Activated CD4-positive, alpha-beta T cell treated with anti-CD3 and anti-CD28 coated beads for 24 hours (primary cell): Measurements from ENCODE around the gene FKBP1A.

Experiments
- DNase-seq, 2 donors: peaks; one replicate each; pipeline ENCODE4 v3.0.0-alpha.2; 2020; ENCODE audit warnings: low read depth in 2 of 2

FKBP1A gene

DNA sequence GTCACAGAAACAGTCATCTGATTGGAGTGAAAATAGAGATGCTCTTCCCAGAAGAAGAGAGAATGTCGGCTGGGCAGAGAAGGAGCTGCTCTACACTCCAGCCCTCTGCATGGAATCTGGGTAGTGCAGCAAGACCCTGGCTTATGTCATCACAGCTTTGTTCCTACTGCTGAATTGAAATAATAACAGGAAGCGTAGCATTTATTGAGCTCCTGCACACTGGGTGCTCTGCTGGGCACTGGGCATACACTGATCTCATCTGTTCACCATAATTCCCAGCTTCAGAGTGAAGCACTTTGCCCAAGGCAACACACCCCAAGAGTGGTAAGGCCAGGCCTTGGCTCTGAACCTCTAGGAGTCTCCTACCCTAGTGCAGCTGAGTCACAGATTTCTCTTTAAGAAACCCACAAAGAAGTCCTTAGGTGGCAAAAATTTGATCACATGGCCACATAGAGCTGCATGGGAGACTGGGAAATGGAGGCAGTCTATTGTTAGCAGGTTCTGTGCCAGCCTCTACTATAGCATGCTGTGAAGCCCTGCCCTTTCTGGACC lies 60.0 kb downstream of the FKBP1A start:
- no peak for DNase-seq

DNA sequence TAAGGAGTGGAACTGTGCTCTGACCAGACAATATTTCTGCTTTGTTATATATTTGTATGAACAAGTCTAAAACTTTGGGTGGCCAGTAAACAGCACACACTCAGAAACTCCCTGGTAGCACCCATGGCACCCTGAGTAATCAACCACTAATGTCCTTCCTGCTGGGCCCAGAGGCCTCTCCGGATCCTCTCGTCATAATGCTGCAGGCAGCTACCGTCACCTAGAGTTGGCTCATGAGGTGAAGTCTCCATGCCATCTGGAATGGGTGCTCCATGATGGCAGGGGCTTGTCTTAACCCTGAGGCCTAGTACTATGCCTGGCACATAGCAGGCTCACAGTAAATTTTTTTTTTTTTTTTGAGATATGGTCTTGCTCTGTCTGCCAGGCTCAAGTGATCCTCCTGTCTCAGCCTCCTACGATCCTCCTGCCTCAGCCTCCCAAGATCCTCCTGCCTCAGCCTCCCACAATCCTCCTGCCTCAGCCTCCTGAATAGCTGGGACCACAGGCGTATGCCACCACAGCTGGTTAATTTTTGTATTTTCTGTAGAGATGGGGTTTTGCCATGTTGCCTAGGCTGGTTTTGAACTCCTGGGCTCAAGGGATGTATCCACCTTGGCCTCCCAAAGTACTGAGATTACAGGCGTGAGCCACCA lies 60.9 kb downstream of the FKBP1A start:
- DNase-seq, result no peak

DNA sequence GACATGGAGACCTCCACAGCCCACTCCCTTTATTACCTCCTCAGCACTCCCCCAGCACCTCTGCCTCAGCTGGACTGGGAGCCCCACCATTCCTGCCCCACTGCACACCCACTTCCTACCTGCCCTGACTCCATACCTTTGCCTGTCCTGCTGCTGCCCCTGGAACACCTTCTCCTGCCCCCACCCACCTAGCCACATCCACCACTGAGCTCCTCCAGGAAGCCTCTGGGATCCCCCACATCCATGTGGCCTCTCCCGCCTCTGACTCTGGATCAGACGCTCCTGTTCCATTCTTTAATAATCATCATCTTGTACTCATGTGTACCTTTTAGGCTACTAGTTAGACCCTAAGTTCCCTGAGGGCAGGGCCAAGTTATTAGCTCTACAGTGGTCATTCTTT lies 61.8 kb downstream of the FKBP1A start:
- DNase-seq, result no peak

DNA sequence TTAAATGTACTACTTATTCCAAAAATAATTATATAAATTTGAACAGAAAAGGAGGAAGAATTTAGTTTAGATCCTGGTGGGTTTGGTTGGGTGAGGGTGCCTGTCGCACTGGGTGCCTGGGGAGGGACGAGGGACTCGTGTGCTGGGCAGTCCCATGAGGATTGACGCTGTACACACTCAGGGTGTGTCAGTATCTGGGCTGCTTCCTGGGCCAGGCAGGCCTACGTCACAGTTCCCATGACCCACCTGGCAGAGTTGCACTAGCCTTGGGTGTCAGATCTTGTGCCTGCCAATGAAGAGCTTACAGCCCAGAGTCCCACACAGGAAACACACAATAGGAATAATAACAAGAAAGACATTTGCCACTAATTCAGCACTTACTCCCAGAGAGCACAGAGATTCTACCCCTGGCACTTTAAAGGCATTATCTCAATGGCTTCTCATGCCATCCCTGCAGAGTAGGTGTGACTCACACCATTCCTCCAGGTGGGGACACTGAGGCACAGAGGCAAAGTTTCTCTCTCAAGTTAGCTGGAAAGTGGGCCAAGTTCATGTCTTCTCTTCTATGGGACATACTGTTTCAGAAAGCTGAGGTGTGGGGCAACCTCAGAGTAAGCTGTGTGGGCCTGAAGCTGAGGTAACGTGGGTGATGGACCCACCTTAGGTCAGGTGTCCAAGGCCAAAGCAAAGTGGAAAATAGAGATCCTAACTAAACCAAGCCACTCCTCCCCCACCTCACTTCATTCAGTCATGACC lies 62.6 kb downstream of the FKBP1A start:
- DNase-seq, result no peak

DNA sequence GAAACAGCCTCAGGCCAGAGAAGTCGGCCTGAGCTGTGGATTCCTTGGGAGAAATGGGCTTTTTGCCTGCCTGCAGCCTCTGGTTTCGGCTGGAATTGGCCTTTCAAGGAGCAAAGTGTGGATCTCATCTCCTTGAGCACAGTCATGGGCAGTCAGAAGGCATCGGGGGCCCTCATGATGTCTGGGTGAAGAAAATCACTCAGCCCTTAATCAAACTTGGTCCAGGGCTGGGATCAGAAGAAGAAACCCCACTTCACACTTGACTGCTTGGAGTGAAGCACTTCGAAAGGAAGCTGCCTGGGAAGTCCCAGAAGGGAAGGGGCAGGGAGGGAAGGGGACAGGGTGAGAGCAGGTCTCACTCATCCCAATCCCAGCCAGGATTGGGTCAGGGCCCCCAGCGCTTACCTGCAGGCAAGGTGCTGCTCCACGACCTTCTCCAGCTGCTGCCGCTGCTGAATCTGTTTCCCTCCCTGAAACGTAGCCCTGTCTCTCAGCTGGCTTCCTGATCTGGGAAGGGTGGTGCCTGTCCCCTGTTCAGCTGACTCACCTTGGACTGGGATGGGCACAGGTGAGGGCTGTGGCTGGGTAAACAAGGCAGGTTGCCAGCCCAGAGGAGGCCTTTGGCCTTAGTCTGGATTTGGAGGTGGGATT lies 64.0 kb downstream of the FKBP1A start, which contains the start of gene SDCBP2:
Gene SDCBP2 (minus strand): TSS at position 460 of the 651 bp plus-strand sequence. CDS start 8,723 bp downstream, outside the sequence.
- no peak for DNase-seq

DNA sequence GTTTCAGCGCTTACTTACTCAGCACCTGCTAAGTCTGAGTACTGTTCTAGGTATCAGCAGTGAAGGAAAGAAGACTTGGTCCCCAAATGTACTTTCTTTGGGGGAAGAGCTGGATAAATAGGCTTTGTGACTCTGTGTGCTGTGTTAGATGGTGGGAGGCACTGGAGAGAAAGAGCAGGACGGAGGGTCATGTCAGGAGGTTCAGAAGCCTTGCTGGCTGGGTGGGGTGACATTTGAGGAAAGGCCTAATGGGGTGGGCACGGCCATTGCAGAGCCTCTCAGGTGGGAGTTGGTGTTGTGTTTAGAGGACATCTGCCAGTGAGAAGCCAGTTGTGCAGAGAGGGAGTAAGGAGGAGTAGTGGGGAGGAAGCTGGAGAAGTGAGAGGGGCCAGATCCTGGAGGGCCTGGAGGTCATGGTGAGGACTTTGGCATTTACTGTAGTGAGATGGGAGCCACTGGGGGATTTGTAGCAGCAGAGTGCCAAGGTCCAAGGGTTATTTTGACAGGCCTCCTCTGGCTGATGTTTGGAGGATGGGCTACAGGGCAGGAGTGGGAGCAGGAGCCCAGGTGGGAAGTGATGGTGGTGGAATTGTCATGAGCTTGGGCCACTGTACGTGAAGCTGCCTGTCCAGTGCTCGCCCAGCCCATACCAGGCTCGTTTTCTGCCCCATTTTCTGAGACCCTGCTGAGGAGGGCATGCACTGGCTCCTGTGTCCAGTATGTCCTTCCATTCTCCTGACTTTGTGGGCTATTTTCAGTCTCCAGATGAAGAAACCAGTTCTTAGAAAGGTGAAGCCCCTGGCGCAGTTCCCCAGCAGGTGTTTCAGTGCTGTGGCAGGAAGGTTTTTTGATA lies 64.8 kb downstream of the FKBP1A start:
- DNase-seq, result no peak

DNA sequence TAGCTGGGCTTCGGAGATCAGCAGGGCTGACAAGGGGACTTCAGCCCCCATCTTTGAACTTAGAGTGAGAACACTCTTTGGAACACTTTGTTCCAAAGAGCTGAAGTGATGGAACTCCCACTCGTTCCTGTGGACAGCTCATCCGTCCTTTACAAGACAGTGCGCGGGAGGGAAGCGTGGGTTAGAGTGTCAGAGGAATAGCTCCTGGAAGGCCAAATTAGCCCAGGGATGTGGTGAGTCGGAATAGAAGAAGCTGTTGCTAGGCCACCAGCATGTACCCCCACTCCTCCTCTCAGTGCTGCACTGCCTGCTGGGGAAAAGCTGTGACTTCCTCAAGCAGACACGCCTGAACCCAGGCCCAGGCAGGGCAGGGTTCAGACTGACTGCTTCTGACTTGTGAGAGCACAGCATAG lies 65.6 kb downstream of the FKBP1A start:
- DNase-seq, result no peak

- no peak for DNase-seq
Observed at GRCh38 chr20:1326031-1326930, 66.6 kb downstream of the FKBP1A start.

GRCh38 chr20:1325173-1326030 lies 67.5 kb downstream of the FKBP1A start:
- DNase-seq, result peak; percentile 98

DNA sequence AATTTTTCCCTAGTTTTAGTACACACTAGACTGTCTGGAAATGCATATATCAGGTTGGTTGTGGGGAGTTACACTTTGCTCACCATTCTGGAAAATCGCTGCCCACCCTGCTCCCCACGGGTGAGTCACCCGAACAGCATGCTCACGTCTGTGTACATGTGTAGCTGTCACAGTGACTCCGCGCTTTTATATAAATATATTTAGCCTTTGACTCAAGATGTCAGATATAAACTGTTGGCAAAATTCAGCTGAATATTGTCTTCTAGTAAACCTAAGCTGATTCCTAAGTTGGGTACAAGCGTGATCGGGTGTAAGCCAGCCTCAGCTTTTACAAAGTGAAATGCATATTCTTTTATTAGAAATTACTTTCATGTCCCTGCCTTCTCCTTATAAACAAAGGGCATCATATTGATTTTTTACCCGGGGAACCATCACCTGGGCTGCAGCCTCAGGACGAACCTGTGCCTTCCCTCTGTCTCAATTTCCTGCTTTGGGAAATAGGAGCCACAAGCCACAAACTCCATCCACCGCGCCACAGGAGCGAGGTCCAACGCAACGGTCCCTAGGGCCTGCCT lies 68.2 kb downstream of the FKBP1A start:
- no peak for DNase-seq

DNA sequence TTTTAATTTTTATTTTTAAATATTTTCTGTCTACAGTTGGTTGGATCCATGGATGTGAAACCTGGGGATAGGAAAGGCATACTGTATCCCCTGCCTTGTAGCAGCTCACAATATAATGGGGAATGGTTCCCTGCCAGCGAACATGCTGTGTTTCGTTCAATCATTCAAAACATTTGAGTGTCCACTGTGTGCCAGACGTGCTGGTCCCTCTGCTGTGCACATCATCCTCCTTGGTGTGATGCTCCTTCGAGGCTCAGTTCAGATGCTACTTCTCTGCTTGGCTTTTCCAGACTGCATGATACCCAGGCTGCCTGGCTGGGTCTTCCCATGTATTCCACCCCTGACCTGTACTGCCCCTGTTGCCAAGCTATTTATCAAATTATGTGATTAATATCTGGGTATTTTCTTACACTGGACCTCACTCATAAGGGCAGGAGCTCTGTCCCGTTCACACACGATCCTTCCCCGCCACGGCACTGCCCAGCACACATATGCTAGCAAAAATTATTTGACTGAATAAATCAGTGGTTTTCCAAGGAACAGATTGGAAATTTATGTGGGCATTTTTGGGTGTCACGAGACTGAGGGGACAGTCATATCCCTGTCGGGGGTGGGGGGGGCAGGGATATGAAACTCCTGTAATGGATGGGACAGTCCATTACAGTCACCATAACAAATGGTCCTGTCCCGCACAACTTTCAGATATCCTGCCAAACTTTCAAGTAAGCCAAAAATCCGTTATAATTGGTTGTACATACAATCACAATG lies 68.8 kb downstream of the FKBP1A start:
- DNase-seq, result no peak

DNA sequence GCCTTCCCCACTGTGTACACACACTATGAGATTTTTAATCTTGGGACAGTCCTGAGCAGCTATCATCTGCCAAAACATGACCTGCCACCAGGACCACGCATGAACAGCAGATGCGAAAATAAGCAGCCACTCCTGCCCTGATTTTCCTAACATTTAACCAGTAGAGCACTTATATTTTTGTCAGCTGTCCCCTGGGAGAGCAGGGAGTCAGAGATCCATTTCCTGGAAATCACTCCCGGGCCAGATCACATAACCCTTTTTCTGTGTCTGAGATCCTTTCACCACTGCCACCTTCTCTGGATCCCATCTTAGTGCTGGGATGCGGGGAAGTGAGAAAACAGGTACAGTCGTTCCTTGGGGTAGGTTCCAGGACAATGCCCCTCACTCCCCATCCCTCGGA lies 69.6 kb downstream of the FKBP1A start:
- no peak for DNase-seq

GRCh38 chr20:1322511-1323245 lies 70.2 kb downstream of the FKBP1A start:
- DNase-seq, result no peak

DNA sequence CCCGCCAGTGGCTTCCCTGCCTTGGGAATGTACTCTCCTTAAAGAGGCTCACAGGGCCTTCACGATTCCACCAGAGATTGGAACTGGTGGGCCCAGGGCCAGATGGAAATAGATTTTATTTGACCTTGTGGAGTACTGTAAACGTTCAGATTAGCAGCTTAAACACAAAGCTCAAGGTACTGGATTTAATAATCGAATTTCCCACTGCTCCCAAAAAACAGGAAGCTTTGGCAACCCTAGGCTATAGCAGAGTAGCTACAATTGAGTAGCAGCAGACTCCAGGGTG lies 71.3 kb downstream of the FKBP1A start:
- no peak for DNase-seq

DNA sequence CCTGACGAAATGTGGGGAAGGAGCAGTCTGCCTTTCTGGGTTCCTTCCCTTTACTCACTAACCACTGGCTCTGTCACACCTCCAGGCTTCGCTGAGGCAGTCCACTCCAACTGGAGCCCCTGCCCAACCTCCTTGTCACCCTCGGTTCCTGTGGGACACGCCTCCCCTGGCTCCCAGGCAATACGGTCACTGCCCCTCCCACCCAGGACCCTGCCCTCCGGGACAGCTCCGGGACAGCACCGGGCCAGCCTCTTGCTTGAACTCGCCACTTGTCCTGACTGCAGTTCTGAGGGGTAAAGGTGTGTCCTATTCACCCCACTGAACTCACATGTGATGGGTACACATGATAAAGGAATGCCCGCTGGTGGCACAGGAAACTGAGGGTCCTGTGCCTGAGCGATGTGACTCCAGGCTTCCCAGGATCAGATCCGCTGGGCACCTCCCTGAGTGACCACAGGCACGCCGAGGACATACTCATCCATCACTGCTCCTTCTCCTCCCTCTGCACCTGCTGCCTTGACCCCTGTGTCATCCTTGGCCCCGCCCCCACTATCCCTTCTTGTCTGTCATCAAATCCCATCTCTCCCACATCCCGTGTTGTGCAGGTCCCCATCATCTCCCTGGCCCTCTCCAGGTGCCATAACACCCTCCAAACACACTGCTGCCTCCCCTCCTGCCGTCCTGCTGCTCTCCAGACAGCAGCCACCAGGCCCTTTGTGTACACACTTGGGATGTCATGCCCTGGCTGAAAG lies 71.8 kb downstream of the FKBP1A start:
- no peak for DNase-seq

GRCh38 chr20:1320016-1320415 lies 72.8 kb downstream of the FKBP1A start:
- no peak for DNase-seq

DNA sequence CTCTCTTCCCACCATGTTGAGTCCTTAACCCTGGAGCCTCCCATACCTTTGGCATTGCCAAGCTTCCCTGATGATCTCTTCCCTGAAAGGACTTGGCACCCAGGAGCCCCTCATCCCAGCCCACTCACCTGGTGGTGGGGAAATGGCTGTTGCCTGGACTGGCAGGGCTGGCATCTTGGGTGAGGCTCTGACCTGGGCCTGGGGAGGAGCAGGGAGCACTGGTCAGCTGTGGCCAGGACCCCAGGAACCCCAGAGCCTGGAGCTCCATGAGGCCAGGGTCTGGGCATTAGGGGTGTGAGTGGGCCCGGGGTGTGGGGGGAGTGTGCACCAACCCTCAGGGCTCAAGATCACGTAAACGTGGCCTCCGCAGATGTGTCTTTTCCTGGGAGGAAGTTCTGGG lies 73.4 kb downstream of the FKBP1A start:
- DNase-seq, result no peak
